ENCODE measurements around the gene PACRG. TPM values are rescaled to one million over a fixed set of nuclear protein-coding genes. Genes with fewer than 3 reads are reported as not detected.

Gene PACRG
- polyA plus RNA-seq, 3 donors, result not detected

DNA sequence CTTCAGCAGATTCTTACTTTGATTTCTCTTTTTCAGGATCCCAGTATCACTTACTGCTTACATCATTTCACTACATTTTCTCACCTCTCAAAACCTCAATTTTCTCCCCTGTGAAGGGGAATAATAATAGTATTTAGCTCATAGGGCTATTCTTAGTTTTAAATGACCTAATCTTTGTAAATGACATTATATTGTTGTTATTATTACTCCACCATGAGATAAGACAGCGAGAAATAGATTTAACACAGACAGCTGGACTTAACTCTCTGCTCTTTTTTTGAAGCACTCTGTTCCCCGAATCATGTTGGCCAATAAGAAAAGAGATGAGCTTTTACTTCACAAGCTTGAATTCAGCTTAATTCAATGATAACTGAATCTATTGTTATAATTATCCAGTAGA is 578.2 kb downstream of the PACRG start:
- intact Hi-C loops (cut with micrococcal nuclease), result no loop called here
- Histone ChIP-seq H3K79me2 (ENCODE audit: insufficient read depth, low read length) (no peaks in the 10 kb centered on the region), H3K9me3 (replicated peaks in 1 of 2; ENCODE audit: control insufficient read depth in 1 of 2, insufficient read depth in 1 of 2, low read length in 2 of 2) (no peaks in the 10 kb centered on the region), H3K27me3 (ENCODE audit: control insufficient read depth in 2 of 2, insufficient read depth in 2 of 2, low read length in 2 of 2) (peaks cover 0 to 9% of the 10 kb centered on the region in 2 donors), H2AFZ (ENCODE audit: insufficient read depth, low read depth, low read length, poor library complexity, severe bottlenecking) (no peak overlapping the region), H4K20me1 (ENCODE audit: insufficient read depth, low read length) (no peaks in the 10 kb centered on the region), H3K9ac (ENCODE audit: insufficient read depth, low read length, poor library complexity, severe bottlenecking) (no peak overlapping the region), H3K27ac (ENCODE audit: low read depth in 1 of 2, low read length in 2 of 2) (no peak overlapping the region), H3K4me1 (ENCODE audit: control insufficient read depth in 1 of 2, insufficient read depth in 2 of 2, low read length in 2 of 2) (no peaks in the 10 kb centered on the region), H3K4me2 (replicated peaks; ENCODE audit: extremely low read depth, low read length, poor library complexity, severe bottlenecking) (no peak overlapping the region), H3K4me3 (replicated peaks in 1 of 3; ENCODE audit: low read depth in 2 of 3, low read length in 3 of 3) (no peak overlapping the region), H3K36me3 (replicated peaks in 1 of 2; ENCODE audit: control insufficient read depth in 1 of 2, insufficient read depth in 2 of 2, low read length in 2 of 2) (no peaks in the 10 kb centered on the region)
- no CpG with 5 or more reads among the region's 2 CpGs for WGBS (ENCODE audit: insufficient coverage)
- H3K36me3 Mint-ChIP-seq, result no peaks in the 10 kb centered on the region
- no peak overlapping the region for H3K27ac Mint-ChIP-seq
- no peak for TF ChIP-seq CTCF (IDR thresholded peaks at IDR 0.05)
- H3K4me3 Mint-ChIP-seq, result no peak overlapping the region
- peaks cover 0 to 4% (median 0%) of the 10 kb centered on the region in 7 donors for H3K9me3 Mint-ChIP-seq
- DNase-seq, result no peak
- peaks cover 5% of the 10 kb centered on the region for H3K4me1 Mint-ChIP-seq
- H3K27me3 Mint-ChIP-seq (ENCODE audit: low read depth in 3 of 3), result peaks cover 12 to 15% (median 13%) of the 10 kb centered on the region in 3 donors

- Histone ChIP-seq H3K27me3 (ENCODE audit: control insufficient read depth in 2 of 2, insufficient read depth in 2 of 2, low read length in 2 of 2) (peaks cover 2 to 16% of the 10 kb centered on the region in 2 donors), H2AFZ (ENCODE audit: insufficient read depth, low read depth, low read length, poor library complexity, severe bottlenecking) (no peak overlapping the region), H4K20me1 (ENCODE audit: insufficient read depth, low read length) (no peaks in the 10 kb centered on the region), H3K27ac (ENCODE audit: low read depth in 1 of 2, low read length in 2 of 2) (no peak overlapping the region), H3K79me2 (ENCODE audit: insufficient read depth, low read length) (no peaks in the 10 kb centered on the region), H3K4me2 (replicated peaks; ENCODE audit: extremely low read depth, low read length, poor library complexity, severe bottlenecking) (no peak overlapping the region), H3K36me3 (replicated peaks in 1 of 2; ENCODE audit: control insufficient read depth in 1 of 2, insufficient read depth in 2 of 2, low read length in 2 of 2) (no peaks in the 10 kb centered on the region), H3K4me3 (replicated peaks in 1 of 3; ENCODE audit: low read depth in 2 of 3, low read length in 3 of 3) (no peak overlapping the region), H3K9me3 (replicated peaks in 1 of 2; ENCODE audit: control insufficient read depth in 1 of 2, insufficient read depth in 1 of 2, low read length in 2 of 2) (no peaks in the 10 kb centered on the region), H3K4me1 (ENCODE audit: control insufficient read depth in 1 of 2, insufficient read depth in 2 of 2, low read length in 2 of 2) (no peaks in the 10 kb centered on the region), H3K9ac (ENCODE audit: insufficient read depth, low read length, poor library complexity, severe bottlenecking) (no peak overlapping the region)
- H3K27ac Mint-ChIP-seq, result peak overlapping the region in 1 of 7 donors; percentile 6
- no peaks in the 10 kb centered on the region for H3K36me3 Mint-ChIP-seq
- no peak for TF ChIP-seq CTCF (IDR thresholded peaks at IDR 0.05)
- H3K4me3 Mint-ChIP-seq, result no peak overlapping the region
- H3K4me1 Mint-ChIP-seq, result peaks cover 5% of the 10 kb centered on the region
- 95% methylated on average over 19 of the region's 22 CpGs for WGBS (ENCODE audit: insufficient coverage)
- no peak for DNase-seq
- peaks cover 0 to 4% (median 0%) of the 10 kb centered on the region in 7 donors for H3K9me3 Mint-ChIP-seq
- intact Hi-C loops (cut with micrococcal nuclease), result no loop called here
- H3K27me3 Mint-ChIP-seq (ENCODE audit: low read depth in 3 of 3), result peaks cover 14 to 21% (median 19%) of the 10 kb centered on the region in 3 donors
Observed at GRCh38 chr6:163308629-163309440, 581.1 kb downstream of the PACRG start.
